C4-2B (cell line): ENCODE data around the gene AGPAT4.

Experiments
- H3K27ac ChIP-seq: fragments of 450-650 bp; 2 replicates; pipeline ENCODE4 v1.5.1; 2017
- CTCF ChIP-seq: fragments of 450-650 bp; conservative IDR thresholded peaks from 2 replicates; pipeline ENCODE4 v1.5.1; 2017; ENCODE audit warnings: mild to moderate bottlenecking
- ZFX ChIP-seq: fragments of 450-650 bp; IDR thresholded peaks from 2 replicates; pipeline ENCODE4 v1.6.1; 2017

The AGPAT4 gene

GRCh38 chr6:161163466-161164181 lies 110.2 kb downstream of the AGPAT4 start:
- no peak overlapping the region for H3K27ac ChIP-seq

GRCh38 chr6:161162722-161163121 lies 111.1 kb downstream of the AGPAT4 start:
- no peak for TF ChIP-seq CTCF
- no peak for TF ChIP-seq ZFX
- peak overlapping the region; percentile 18; the same call in 1 of the 2 replicates for H3K27ac ChIP-seq

More at GRCh38 chr6:161163466-161164181, 110.2 kb downstream of the AGPAT4 start:
- TF ChIP-seq CTCF (no peak), ZFX (no peak)

GRCh38 chr6:161161889-161162624 lies 111.8 kb downstream of the AGPAT4 start:
- H3K27ac ChIP-seq = peak overlapping the region; percentile 18; the same call in 1 of the 2 replicates
- TF ChIP-seq CTCF = no peak
- no peak for TF ChIP-seq ZFX

- no peak overlapping the region for H3K27ac ChIP-seq
- TF ChIP-seq ZFX (no peak), CTCF (no peak)
Measured at GRCh38 chr6:161161121-161161520, 112.7 kb downstream of the AGPAT4 start.

GRCh38 chr6:161154796-161155335 lies 119.0 kb downstream of the AGPAT4 start:
- TF ChIP-seq CTCF (no peak), ZFX (no peak)

GRCh38 chr6:161153725-161154124 lies 120.1 kb downstream of the AGPAT4 start:
- no peak overlapping the region for H3K27ac ChIP-seq
- TF ChIP-seq CTCF = no peak

More at GRCh38 chr6:161154796-161155335, 119.0 kb downstream of the AGPAT4 start:
- H3K27ac ChIP-seq = no peak overlapping the region
